Bronchial epithelial cell (primary cell): Measurements from ENCODE around the gene PTPN1. TPM values are rescaled to one million over a fixed set of nuclear protein-coding genes. Genes with fewer than 3 reads are reported as not detected.
"Not testable (repeated sequence)": the region's sequence is repeated elsewhere in the genome, so short reads cannot be mapped to it uniquely, and the experiment has no call there.

Source experiments
- DNase-seq: peaks from one replicate; pipeline ENCODE4 v3.0.0-alpha.2; 2010; ENCODE audit warnings: low read depth
- FAIRE-seq: peaks from 2 replicates; lab custom pipeline; 2011; peaks lifted over from hg19 to GRCh38; lab: Jason Lieb, UNC
- H3K27me3 ChIP-seq: 2 replicates; pipeline ENCODE4 v1.5.1; 2011; ENCODE audit warnings: low read length; ENCODE audit not compliant: control insufficient read depth, insufficient read depth
- H3K36me3 ChIP-seq: 2 replicates; pipeline ENCODE4 v1.5.1; 2011; ENCODE audit warnings: low read length; ENCODE audit not compliant: control insufficient read depth, insufficient read depth
- H3K4me3 ChIP-seq: 2 replicates; pipeline ENCODE4 v1.5.1; 2011; ENCODE audit warnings: mild to moderate bottlenecking, low read depth, low read length, control low read depth
- CTCF ChIP-seq: IDR thresholded peaks from 2 replicates; pipeline ENCODE4 v1.5.1; 2011; ENCODE audit warnings: mild to moderate bottlenecking, moderate library complexity, low read length, control low read depth, inconsistent platforms; ENCODE audit not compliant: insufficient read depth, severe bottlenecking
- total RNA-seq: library from RNA; depleted of rRNA; stranded (reverse); fragments of >200 nt; gene quantifications from 2 replicates; pipeline ENCODE4 v1.2.1, GENCODE V29; 2014

Gene PTPN1
- total RNA-seq, 1 donor from 2014 or later = 18.4 TPM

GRCh38 chr20:50598074-50598473 lies 87.9 kb downstream of the PTPN1 start:
- no peak for FAIRE-seq

GRCh38 chr20:50598768-50599167 lies 88.6 kb downstream of the PTPN1 start:
- DNase-seq, H3K36me3 ChIP-seq, H3K27me3 ChIP-seq, H3K4me3 ChIP-seq, FAIRE-seq: not testable (repeated sequence)

More at GRCh38 chr20:50598074-50598473, 87.9 kb downstream of the PTPN1 start:
- Histone ChIP-seq H3K36me3 (no peaks in the 10 kb centered on the region), H3K4me3 (no peak overlapping the region), H3K27me3 (no peaks in the 10 kb centered on the region)
- TF ChIP-seq CTCF = no peak
- no peak for DNase-seq

- FAIRE-seq = no peak
- H3K4me3 ChIP-seq = no peak overlapping the region
- no peaks in the 10 kb centered on the region for H3K36me3 ChIP-seq
- no peak for TF ChIP-seq CTCF
- H3K27me3 ChIP-seq = no peaks in the 10 kb centered on the region
- no peak for DNase-seq
Measured at GRCh38 chr20:50600281-50600895, 90.2 kb downstream of the PTPN1 start.

GRCh38 chr20:50601511-50602431 lies 91.6 kb downstream of the PTPN1 start:
- TF ChIP-seq CTCF = no peak
- DNase-seq (no peak), FAIRE-seq (no peak)
- H3K4me3 ChIP-seq = no peak overlapping the region
- no peaks in the 10 kb centered on the region for H3K27me3 ChIP-seq
- no peaks in the 10 kb centered on the region for H3K36me3 ChIP-seq

GRCh38 chr20:50602432-50603088 lies 92.4 kb downstream of the PTPN1 start:
- Histone ChIP-seq H3K27me3 (no peaks in the 10 kb centered on the region), H3K36me3 (no peaks in the 10 kb centered on the region), H3K4me3 (no peak overlapping the region)
- FAIRE-seq = no peak
- TF ChIP-seq CTCF = no peak
- DNase-seq = no peak

GRCh38 chr20:50604451-50604850 lies 94.3 kb downstream of the PTPN1 start:
- TF ChIP-seq CTCF = no peak
- Histone ChIP-seq H3K27me3 (no peaks in the 10 kb centered on the region), H3K36me3 (no peaks in the 10 kb centered on the region), H3K4me3 (no peak overlapping the region)
- no peak for FAIRE-seq
- DNase-seq = no peak
